ENCODE results near the gene DES. TPM values are rescaled to one million over a fixed set of nuclear protein-coding genes. Genes with fewer than 3 reads are reported as not detected.
"Not testable (repeated sequence)": the region's sequence is repeated elsewhere in the genome, so short reads cannot be mapped to it uniquely, and the experiment has no call there.

DES gene
- total RNA-seq, 2 experiments from 2014 or later, result not detected

GRCh38 chr2:219402665-219403515, 15.3 kb upstream of the DES start:
- Mint-ChIP-seq H3K4me3 (no peak overlapping the region), H3K36me3 (ENCODE audit: low read depth) (no peaks in the 10 kb centered on the region), H3K9me3 (no peaks in the 10 kb centered on the region), H3K27ac (no peak overlapping the region), H3K27me3 (ENCODE audit: low read depth) (no peaks in the 10 kb centered on the region), H3K4me1 (ENCODE audit: low read depth) (no peaks in the 10 kb centered on the region)
- CTCF ChIA-PET, result interaction anchor here (0.6 to 6.1 kb wide), 35 partner anchors 10 to 552 kb away, joined by 3 to 78 read pairs (median 4); partner anchors contain the start of genes DES, DNPEP, INHA and OBSL1
- intact Hi-C loops (cut with micrococcal nuclease), result loop anchor here (1.0 to 2.0 kb wide), 6 partner anchors 31 to 286 kb away; partner anchors contain the start of gene SPEG
- DNase-seq, result peak; percentile 76

- CTCF ChIA-PET, result interaction anchor here (0.6 to 6.1 kb wide), 27 partner anchors 11 to 553 kb away, joined by 3 to 78 read pairs (median 6); partner anchors contain the start of genes DES, DNPEP, GMPPA and INHA
- intact Hi-C loops (cut with micrococcal nuclease), result loop anchor here (1.0 to 2.0 kb wide), 6 partner anchors 30 to 285 kb away; partner anchors contain the start of gene SPEG
- Mint-ChIP-seq H3K9me3 (no peaks in the 10 kb centered on the region), H3K27me3 (ENCODE audit: low read depth) (no peaks in the 10 kb centered on the region), H3K4me3 (no peak overlapping the region), H3K27ac (no peak overlapping the region), H3K36me3 (ENCODE audit: low read depth) (no peaks in the 10 kb centered on the region), H3K4me1 (ENCODE audit: low read depth) (no peaks in the 10 kb centered on the region)
- no peak for DNase-seq
These were observed 14.3 kb upstream of the DES start for GRCh38 chr2:219403861-219404260.

GRCh38 chr2:219404291-219404910, 13.8 kb upstream of the DES start:
- intact Hi-C loops (cut with micrococcal nuclease), result no loop called here
- CTCF ChIA-PET, result interaction anchor here (0.7 to 6.1 kb wide), 14 partner anchors 9 to 285 kb away, joined by 3 to 78 read pairs (median 6); partner anchors contain the start of genes DES, DNPEP, GMPPA and INHA
- Mint-ChIP-seq H3K9me3 (no peaks in the 10 kb centered on the region), H3K36me3 (ENCODE audit: low read depth) (no peaks in the 10 kb centered on the region), H3K27ac (no peak overlapping the region), H3K4me3 (no peak overlapping the region), H3K4me1 (ENCODE audit: low read depth) (no peaks in the 10 kb centered on the region), H3K27me3 (ENCODE audit: low read depth) (no peaks in the 10 kb centered on the region)
- no peak for DNase-seq

- Mint-ChIP-seq H3K36me3 (ENCODE audit: low read depth) (no peaks in the 10 kb centered on the region), H3K9me3 (no peaks in the 10 kb centered on the region), H3K4me1 (ENCODE audit: low read depth) (no peaks in the 10 kb centered on the region), H3K27me3 (ENCODE audit: low read depth) (no peaks in the 10 kb centered on the region), H3K27ac (no peak overlapping the region), H3K4me3 (no peak overlapping the region)
- DNase-seq, result no peak
- CTCF ChIA-PET, result interaction anchor here (0.7 to 6.1 kb wide), 9 partner anchors 8 to 235 kb away, joined by 3 to 78 read pairs (median 6); partner anchors contain the start of genes DES, DNPEP, GMPPA and SLC23A3
- intact Hi-C loops (cut with micrococcal nuclease), result no loop called here
These were observed 13.2 kb upstream of the DES start for GRCh38 chr2:219404954-219405353.

GRCh38 chr2:219405451-219405850, 12.7 kb upstream of the DES start:
- intact Hi-C loops (cut with micrococcal nuclease), result no loop called here
- Mint-ChIP-seq H3K4me3 (no peak overlapping the region), H3K4me1 (ENCODE audit: low read depth) (no peaks in the 10 kb centered on the region), H3K9me3 (no peaks in the 10 kb centered on the region), H3K27me3 (ENCODE audit: low read depth) (no peaks in the 10 kb centered on the region), H3K27ac (no peak overlapping the region), H3K36me3 (ENCODE audit: low read depth) (no peaks in the 10 kb centered on the region)
- CTCF ChIA-PET, result interaction anchor here (1.7 to 6.1 kb wide), 3 partner anchors 77 to 123 kb away, joined by 3 to 78 read pairs (median 5); partner anchors contain the start of gene GMPPA
- no peak for DNase-seq

- CTCF ChIA-PET, result no interaction called here
- Mint-ChIP-seq H3K27ac (no peak overlapping the region), H3K4me1 (ENCODE audit: low read depth) (no peaks in the 10 kb centered on the region), H3K9me3 (no peaks in the 10 kb centered on the region), H3K27me3 (ENCODE audit: low read depth) (no peaks in the 10 kb centered on the region), H3K4me3 (no peak overlapping the region), H3K36me3 (ENCODE audit: low read depth) (no peaks in the 10 kb centered on the region)
- intact Hi-C loops (cut with micrococcal nuclease), result no loop called here
- no peak for DNase-seq
These were observed 12.0 kb upstream of the DES start for GRCh38 chr2:219405958-219406860.

- Mint-ChIP-seq H3K4me3 (no peak overlapping the region), H3K4me1 (ENCODE audit: low read depth) (no peaks in the 10 kb centered on the region), H3K27ac (no peak overlapping the region), H3K9me3 (no peaks in the 10 kb centered on the region), H3K36me3 (ENCODE audit: low read depth) (no peaks in the 10 kb centered on the region), H3K27me3 (ENCODE audit: low read depth) (no peaks in the 10 kb centered on the region)
- DNase-seq, result no peak
- intact Hi-C loops (cut with micrococcal nuclease), result no loop called here
- CTCF ChIA-PET, result no interaction called here
These were observed 11.3 kb upstream of the DES start for GRCh38 chr2:219406861-219407230.

- H3K27me3 Mint-ChIP-seq (ENCODE audit: low read depth); H3K9me3 Mint-ChIP-seq; intact Hi-C loops (cut with micrococcal nuclease); H3K36me3 Mint-ChIP-seq (ENCODE audit: low read depth); H3K4me1 Mint-ChIP-seq (ENCODE audit: low read depth); DNase-seq; H3K27ac Mint-ChIP-seq; H3K4me3 Mint-ChIP-seq: not testable (repeated sequence)
- CTCF ChIA-PET, result interaction anchor here (1.0 kb wide), 1 partner anchor 69 kb away, joined by 3 read pairs; no protein-coding TSS in a partner anchor
These were observed 10.8 kb upstream of the DES start for GRCh38 chr2:219407343-219407742.

GRCh38 chr2:219408204-219408603, 10.0 kb upstream of the DES start:
- H3K27ac Mint-ChIP-seq, result no peak overlapping the region

GRCh38 chr2:219408631-219409030, 9.5 kb upstream of the DES start:
- intact Hi-C loops (cut with micrococcal nuclease), result no loop called here

More at GRCh38 chr2:219408204-219408603, 10.0 kb upstream of the DES start:
- Mint-ChIP-seq H3K36me3 (ENCODE audit: low read depth) (no peaks in the 10 kb centered on the region), H3K9me3 (peaks cover 3% of the 10 kb centered on the region), H3K4me1 (ENCODE audit: low read depth) (no peaks in the 10 kb centered on the region), H3K27me3 (ENCODE audit: low read depth) (peaks cover 2% of the 10 kb centered on the region), H3K4me3 (no peak overlapping the region)
- no peak for DNase-seq
- CTCF ChIA-PET, result interaction anchor here (0.6 to 2.1 kb wide), 4 partner anchors 55 to 121 kb away, joined by 3 to 7 read pairs (median 3); no protein-coding TSS in a partner anchor
- intact Hi-C loops (cut with micrococcal nuclease), result no loop called here

GRCh38 chr2:219409619-219410018, 8.6 kb upstream of the DES start:
- Mint-ChIP-seq H3K36me3 (ENCODE audit: low read depth) (no peaks in the 10 kb centered on the region), H3K4me1 (ENCODE audit: low read depth) (no peaks in the 10 kb centered on the region), H3K27me3 (ENCODE audit: low read depth) (peaks cover 6% of the 10 kb centered on the region), H3K4me3 (no peak overlapping the region), H3K27ac (no peak overlapping the region), H3K9me3 (peaks cover 3% of the 10 kb centered on the region)
- DNase-seq, result no peak
- CTCF ChIA-PET, result interaction anchor here (2.1 kb wide), 1 partner anchor 120 kb away, joined by 7 read pairs; no protein-coding TSS in a partner anchor
- intact Hi-C loops (cut with micrococcal nuclease), result no loop called here

More at GRCh38 chr2:219408631-219409030, 9.5 kb upstream of the DES start:
- no peaks in the 10 kb centered on the region for H3K4me1 Mint-ChIP-seq (ENCODE audit: low read depth)
- no peak for DNase-seq
- peaks cover 3% of the 10 kb centered on the region for H3K9me3 Mint-ChIP-seq
- H3K27me3 Mint-ChIP-seq (ENCODE audit: low read depth), result peaks cover 2% of the 10 kb centered on the region
- H3K36me3 Mint-ChIP-seq (ENCODE audit: low read depth), result no peaks in the 10 kb centered on the region
- CTCF ChIA-PET, result interaction anchor here (0.6 to 2.1 kb wide), 3 partner anchors 55 to 121 kb away, joined by 3 to 7 read pairs (median 3); no protein-coding TSS in a partner anchor
- no peak overlapping the region for H3K27ac Mint-ChIP-seq
- no peak overlapping the region for H3K4me3 Mint-ChIP-seq
